Mononuclear cell (primary cell): ENCODE data around the gene CEP135. TPM values are rescaled to one million over a fixed set of nuclear protein-coding genes. Genes with fewer than 3 reads are reported as not detected.
"Not testable (repeated sequence)": the region's sequence is repeated elsewhere in the genome, so short reads cannot be mapped to it uniquely, and the experiment has no call there.

Source experiments
- H3K27me3 ChIP-seq: 2 replicates; pipeline ENCODE4 v1.6.0; 2011; ENCODE audit warnings: low read length, control low read depth; ENCODE audit not compliant: insufficient read depth
- H3K4me1 ChIP-seq: 2 replicates; pipeline ENCODE4 v1.5.1; 2011; ENCODE audit warnings: mild to moderate bottlenecking, low read length, control low read depth; ENCODE audit not compliant: insufficient read depth
- H3K4me3 ChIP-seq: 2 replicates; pipeline ENCODE4 v1.5.1; 2011; ENCODE audit warnings: mild to moderate bottlenecking, low read length, moderate library complexity
- H3K9me3 ChIP-seq: 2 replicates; pipeline ENCODE4 v1.5.1; 2011; ENCODE audit warnings: low read depth, mild to moderate bottlenecking, control low read depth, low read length
- total RNA-seq: library from RNA; depleted of rRNA; stranded (reverse); fragments of >200 nt; gene quantifications from one replicate; pipeline ENCODE4 v1.2.3, GENCODE V29; 2012

CEP135 gene
- total RNA-seq, 1 donor, result 32.0 TPM

DNA sequence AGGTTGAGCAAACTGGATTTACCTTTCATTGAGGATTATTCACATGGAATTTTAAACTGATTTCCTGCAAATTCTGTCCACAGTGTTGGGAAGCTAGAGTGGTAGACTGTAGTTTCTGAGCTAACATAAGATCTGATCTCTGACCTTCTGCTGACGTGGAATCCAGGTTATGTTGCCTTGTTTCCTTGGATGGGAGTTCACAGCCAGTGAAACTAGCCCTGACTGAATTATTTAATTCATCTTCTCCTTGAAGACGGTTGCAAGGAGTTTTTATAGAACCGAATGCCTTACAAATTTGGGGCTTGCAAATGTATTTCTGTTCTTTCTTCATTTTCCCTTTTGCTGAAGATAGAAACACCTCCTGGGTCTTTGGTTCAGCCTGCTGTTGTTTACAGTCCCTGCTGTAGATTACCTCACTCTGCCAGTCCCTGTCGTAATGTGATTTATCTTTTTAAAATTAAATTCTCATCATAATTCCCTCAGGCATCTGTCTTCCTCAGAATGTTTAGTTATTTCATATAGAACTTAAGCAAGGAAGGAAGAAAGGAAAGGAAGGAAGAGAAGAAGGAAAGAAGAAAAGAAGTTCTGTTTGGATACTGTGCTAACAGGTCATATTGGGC is 113.9 kb downstream of the CEP135 start:
- H3K9me3 ChIP-seq, result no peaks in the 10 kb centered on the region
- H3K27me3 ChIP-seq, result no peaks in the 10 kb centered on the region
- H3K4me3 ChIP-seq, result no peak overlapping the region
- no peaks in the 10 kb centered on the region for H3K4me1 ChIP-seq

DNA sequence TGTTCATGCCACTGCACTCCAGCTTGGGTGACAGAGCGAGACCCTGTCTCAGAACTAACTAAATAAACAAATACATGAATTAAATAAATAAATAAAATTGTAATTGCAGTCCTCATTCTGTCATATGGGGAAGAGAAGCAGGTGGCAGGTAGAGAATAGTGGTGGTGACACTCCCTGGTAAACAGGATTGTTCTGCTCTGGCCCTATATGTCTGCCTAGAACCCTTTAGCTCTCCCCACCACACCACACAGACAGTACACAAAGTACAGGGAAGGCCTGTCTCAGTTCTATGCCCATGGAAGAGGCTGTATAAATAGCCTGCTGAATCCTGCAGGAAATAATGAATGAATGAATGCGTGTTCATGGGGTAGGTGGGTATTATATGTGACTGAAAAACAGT is 117.7 kb downstream of the CEP135 start:
- no peaks in the 10 kb centered on the region for H3K9me3 ChIP-seq
- no peaks in the 10 kb centered on the region for H3K4me1 ChIP-seq
- no peaks in the 10 kb centered on the region for H3K27me3 ChIP-seq
- H3K4me3 ChIP-seq, result no peak overlapping the region

DNA sequence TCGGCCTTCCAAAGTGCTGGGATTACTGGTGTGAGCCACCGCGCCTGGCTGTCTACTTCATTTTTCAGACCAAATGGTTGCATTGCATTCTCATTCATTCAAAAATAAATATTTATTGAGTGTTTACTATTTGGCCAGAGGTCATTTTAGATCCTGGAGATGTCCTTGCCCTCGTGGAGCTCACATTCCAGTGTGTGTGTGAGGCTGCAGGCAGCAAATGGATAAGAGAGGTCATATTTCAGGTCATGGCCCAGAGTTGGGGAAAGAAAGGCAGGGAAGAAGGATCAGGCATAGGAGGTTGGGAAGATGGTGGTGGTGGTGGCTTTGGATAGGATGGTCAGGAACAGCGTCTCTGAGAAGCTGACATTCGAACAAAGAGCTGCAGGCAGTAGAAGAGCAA is 119.1 kb downstream of the CEP135 start:
- no peaks in the 10 kb centered on the region for H3K4me1 ChIP-seq
- H3K27me3 ChIP-seq, result no peaks in the 10 kb centered on the region
- no peak overlapping the region for H3K4me3 ChIP-seq
- no peaks in the 10 kb centered on the region for H3K9me3 ChIP-seq

DNA sequence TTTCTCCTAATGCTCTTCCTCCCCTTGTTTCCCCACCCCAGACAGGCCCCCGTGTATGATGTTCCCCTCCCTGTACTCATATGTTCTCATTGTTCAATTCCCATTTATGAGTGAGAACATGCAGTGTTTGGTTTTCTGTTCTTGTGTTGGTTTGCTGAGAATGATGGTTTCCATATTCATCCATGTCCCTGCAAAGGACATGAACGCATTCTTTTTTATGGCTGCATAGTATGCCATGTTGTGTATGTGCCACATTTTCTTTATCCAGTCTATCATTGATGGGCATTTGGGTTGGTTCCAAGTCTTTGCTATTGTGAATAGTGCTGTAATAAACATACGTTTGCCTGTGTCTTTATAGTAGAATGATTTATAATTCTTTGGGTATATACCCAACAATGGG is 124.0 kb downstream of the CEP135 start:
- not testable (repeated sequence) for H3K27me3 ChIP-seq, H3K9me3 ChIP-seq, H3K4me3 ChIP-seq, H3K4me1 ChIP-seq

DNA sequence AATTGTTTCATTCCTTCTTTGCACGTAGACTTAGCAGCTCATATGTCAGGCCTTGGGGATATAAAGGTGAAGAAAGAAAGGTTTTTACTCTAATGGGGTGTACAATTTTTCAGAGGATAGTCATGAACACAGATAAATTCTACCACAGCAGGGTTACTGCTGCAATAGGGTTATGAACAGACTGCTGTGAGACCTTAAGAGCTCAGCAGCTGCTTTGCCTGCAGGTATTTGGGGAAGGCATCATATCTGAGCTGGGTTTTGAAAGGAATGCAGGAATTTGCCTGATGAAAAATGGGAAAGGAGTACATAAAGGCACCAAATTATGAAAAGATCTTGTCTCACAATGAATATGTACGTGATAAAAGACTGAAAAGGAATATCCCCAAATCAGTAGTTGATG is 128.9 kb downstream of the CEP135 start:
- Histone ChIP-seq H3K9me3 (no peaks in the 10 kb centered on the region), H3K4me3 (no peak overlapping the region), H3K4me1 (no peaks in the 10 kb centered on the region), H3K27me3 (no peaks in the 10 kb centered on the region)

DNA sequence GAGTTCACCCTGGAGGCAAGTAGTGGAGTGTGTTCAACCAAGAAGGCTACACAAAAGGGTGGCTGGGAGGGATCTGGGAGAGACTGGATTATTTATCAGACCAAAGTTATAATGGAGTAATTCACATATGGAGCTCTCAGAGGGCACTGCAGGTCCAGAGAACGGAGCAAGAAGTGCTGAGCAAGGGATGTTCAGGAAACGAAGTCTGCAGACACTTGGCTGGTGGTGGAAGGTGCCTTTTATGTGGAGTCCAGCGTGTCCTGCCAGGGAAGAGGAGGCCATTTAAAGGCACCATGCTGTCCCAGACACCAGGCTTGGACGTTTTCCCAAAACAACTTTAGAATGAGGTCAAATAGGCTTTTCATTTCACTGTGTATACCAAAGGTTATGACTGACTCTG is 130.1 kb downstream of the CEP135 start:
- H3K4me1 ChIP-seq, result no peaks in the 10 kb centered on the region
- H3K4me3 ChIP-seq, result no peak overlapping the region
- H3K9me3 ChIP-seq, result no peaks in the 10 kb centered on the region
- H3K27me3 ChIP-seq, result no peaks in the 10 kb centered on the region

DNA sequence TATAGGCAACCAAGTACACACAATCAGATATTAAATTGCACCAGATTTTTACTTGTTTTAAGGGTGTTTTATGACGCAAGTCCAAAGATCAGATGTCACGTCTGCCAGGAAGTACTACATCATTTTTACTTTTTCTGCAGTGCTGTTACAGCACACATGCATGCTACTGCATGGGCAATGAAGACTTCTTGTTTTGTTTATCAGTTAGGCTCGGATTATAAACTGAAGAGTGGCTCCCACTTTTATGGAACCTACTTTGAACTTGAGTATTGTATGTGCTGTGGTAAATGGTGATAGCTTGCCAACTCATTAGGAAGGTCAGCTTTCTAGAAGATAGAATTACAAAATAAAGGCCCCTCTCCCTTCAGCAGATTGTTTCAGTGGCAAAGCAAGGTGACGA is 131.6 kb downstream of the CEP135 start:
- Histone ChIP-seq H3K4me3 (no peak overlapping the region), H3K4me1 (no peaks in the 10 kb centered on the region), H3K27me3 (no peaks in the 10 kb centered on the region), H3K9me3 (no peaks in the 10 kb centered on the region)

DNA sequence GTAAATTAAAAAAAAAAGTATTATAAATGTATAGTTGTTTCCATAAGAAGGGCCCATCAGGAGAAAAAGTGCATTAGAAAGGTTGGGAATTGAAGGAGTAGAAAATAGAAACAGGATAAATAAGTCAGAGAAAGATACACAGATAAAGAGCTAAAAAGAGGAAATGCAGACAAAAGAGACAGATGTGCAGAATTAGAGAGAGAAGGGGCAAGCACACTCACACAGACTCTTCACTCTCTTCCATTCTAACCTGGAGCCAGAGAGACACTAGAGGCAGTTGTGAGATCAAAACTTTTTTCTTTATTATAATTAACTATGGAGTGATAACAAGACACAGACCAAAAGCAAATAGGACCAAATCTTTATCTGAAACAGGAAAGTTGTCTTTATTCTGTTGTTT is 134.1 kb downstream of the CEP135 start:
- H3K4me3 ChIP-seq, result no peak overlapping the region
- no peaks in the 10 kb centered on the region for H3K4me1 ChIP-seq
- H3K27me3 ChIP-seq, result no peaks in the 10 kb centered on the region
- no peaks in the 10 kb centered on the region for H3K9me3 ChIP-seq

Other genes starting within 250 kb of the CEP135 start
- not detected for gene EXOC1L, start 129.2 kb upstream of the CEP135 start, total RNA-seq
- gene EXOC1, start 95.3 kb upstream of the CEP135 start, total RNA-seq, result 24.8 TPM